ENCODE results near the gene PLEKHA6.

Gene PLEKHA6

GRCh38 chr1:204272505-204272904, 87.2 kb downstream of the PLEKHA6 start:
- H3K4me3 ChIP-seq (ENCODE audit: low read depth, low read length): no peak overlapping the region
- TF ChIP-seq CTCF (conservative IDR thresholded peaks at IDR 0.05; ENCODE audit: low read depth, low read length): no peak
- no peak for DNase-seq (ENCODE audit: low read depth)

DNA sequence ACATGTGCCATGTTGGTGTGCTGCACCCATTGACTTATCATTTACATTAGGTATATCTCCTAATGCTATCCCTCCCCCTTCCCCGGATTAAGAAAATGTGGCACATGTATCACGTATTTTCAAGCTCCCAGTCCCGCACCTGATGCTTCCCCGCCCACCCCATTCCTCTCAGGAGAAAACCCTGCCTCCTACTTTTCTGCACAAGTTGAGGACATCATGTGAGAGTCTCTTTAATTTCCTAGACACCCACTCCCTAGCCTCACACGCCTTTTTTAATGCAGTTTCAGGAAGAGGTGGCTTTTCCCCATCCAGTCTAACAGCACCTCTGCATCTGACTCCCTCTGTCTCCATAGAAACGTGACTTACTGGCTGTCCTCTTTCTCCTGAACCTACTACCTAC, 87.8 kb downstream of the PLEKHA6 start:
- no peak for TF ChIP-seq CTCF (conservative IDR thresholded peaks at IDR 0.05; ENCODE audit: low read depth, low read length)
- DNase-seq (ENCODE audit: low read depth): no peak
- H3K4me3 ChIP-seq (ENCODE audit: low read depth, low read length): no peak overlapping the region

- no peak for DNase-seq (ENCODE audit: low read depth)
- no peak overlapping the region for H3K4me3 ChIP-seq (ENCODE audit: low read depth, low read length)
- TF ChIP-seq CTCF (conservative IDR thresholded peaks at IDR 0.05; ENCODE audit: low read depth, low read length): no peak
Observed at GRCh38 chr1:204268101-204268500, 91.6 kb downstream of the PLEKHA6 start.

GRCh38 chr1:204267191-204267601, 92.5 kb downstream of the PLEKHA6 start:
- TF ChIP-seq CTCF (conservative IDR thresholded peaks at IDR 0.05; ENCODE audit: low read depth, low read length): no peak
- H3K4me3 ChIP-seq (ENCODE audit: low read depth, low read length): no peak overlapping the region
- DNase-seq (ENCODE audit: low read depth): no peak

- DNase-seq (ENCODE audit: low read depth): no peak
- H3K4me3 ChIP-seq (ENCODE audit: low read depth, low read length): no peak overlapping the region
- no peak for TF ChIP-seq CTCF (conservative IDR thresholded peaks at IDR 0.05; ENCODE audit: low read depth, low read length)
Observed at GRCh38 chr1:204266504-204267034, 93.2 kb downstream of the PLEKHA6 start.

GRCh38 chr1:204265665-204266064, 94.1 kb downstream of the PLEKHA6 start:
- no peak for TF ChIP-seq CTCF (conservative IDR thresholded peaks at IDR 0.05; ENCODE audit: low read depth, low read length)
- no peak for DNase-seq (ENCODE audit: low read depth)
- H3K4me3 ChIP-seq (ENCODE audit: low read depth, low read length): no peak overlapping the region

- no peak overlapping the region for H3K4me3 ChIP-seq (ENCODE audit: low read depth, low read length)
- TF ChIP-seq CTCF (conservative IDR thresholded peaks at IDR 0.05; ENCODE audit: low read depth, low read length): no peak
- DNase-seq (ENCODE audit: low read depth): no peak
Observed at GRCh38 chr1:204264805-204265204, 94.9 kb downstream of the PLEKHA6 start.

All from choroid plexus epithelial cell (primary cell).